Upper lobe of left lung (tissue), 6 donors: ENCODE measurements around the gene ASMTL. TPM values are rescaled to one million over a fixed set of nuclear protein-coding genes. Genes with fewer than 3 reads are reported as not detected.

ENCODE experiments used
- ATAC-seq, 2 donors: fragments of 200-7000 bp; cut with Tn5 transposase; one replicate each; pipeline ENCODE4 v1.9.1; 2022; ENCODE audit warnings: mild to moderate bottlenecking in 2 of 2, moderate library complexity in 2 of 2; ENCODE audit not compliant: low FRiP score in 2 of 2
- DNase-seq, 2 donors: peaks; one replicate each; pipeline ENCODE4 v3.0.0-alpha.2; 2019 to 2020
- H3K27ac ChIP-seq, 4 donors: fragments of 200-600 bp; sonication (generic); one replicate each; pipeline ENCODE4 v1.5.1; 2016 to 2019
- H3K27me3 ChIP-seq, 4 donors: fragments of 200-600 bp; sonication (generic); one replicate each; pipeline ENCODE4 v1.5.1; 2017 to 2019
- H3K36me3 ChIP-seq, 4 donors: fragments of 200-600 bp; sonication (generic); one replicate each; pipeline ENCODE4 v1.5.1; 2016 to 2019
- H3K4me1 ChIP-seq, 4 donors: fragments of 200-600 bp; sonication (generic); one replicate each; pipeline ENCODE4 v1.5.1; 2018 to 2019
- H3K4me3 ChIP-seq, 4 donors: fragments of 200-600 bp; sonication (generic); one replicate each; pipeline ENCODE4 v1.5.1; 2017 to 2019; ENCODE audit warnings: mild to moderate bottlenecking in 2 of 4, moderate library complexity in 1 of 4
- H3K9me3 ChIP-seq, 4 donors: fragments of 200-600 bp; sonication (generic); one replicate each; pipeline ENCODE4 v1.5.1; 2018 to 2019
- CTCF ChIP-seq, 6 experiments: fragments of 450-650 bp in 4 of 6; fragments of 200-600 bp in 2 of 6; sonication (generic) in 2 of 6; IDR thresholded peaks; one replicate each; pipeline ENCODE4 v1.5.1; 2016 to 2019; ENCODE audit warnings: antibody characterized with exemption in 6 of 6
- EP300 ChIP-seq, 4 donors: sonication (generic); formaldehyde crosslinking; IDR thresholded peaks; one replicate each; pipeline ENCODE4 v1.5.1; 2017; ENCODE audit warnings: antibody characterized with exemption in 4 of 4, control low read depth in 2 of 4
- POLR2A ChIP-seq, 4 donors: fragments of 450-650 bp; IDR thresholded peaks; one replicate each; pipeline ENCODE4 v1.5.1; 2016 to 2017; ENCODE audit warnings: antibody characterized with exemption in 4 of 4, mild to moderate bottlenecking in 2 of 4
- POLR2AphosphoS5 ChIP-seq, 2 donors: sonication (generic); formaldehyde crosslinking; IDR thresholded peaks; one replicate each; pipeline ENCODE4 v1.5.1; 2017; ENCODE audit warnings: antibody characterized with exemption in 2 of 2
- WGBS, 2 donors: methylation state at CpG; one replicate each; pipeline ENCODE4 v1.1.5; 2017 to 2018; 5-methylcytosine and 5-hydroxymethylcytosine counted together
- total RNA-seq, 6 donors: library from RNA; depleted of rRNA in 4 of 6; stranded (reverse); fragments of >200 nt in 4 of 6; gene quantifications; one replicate each; pipeline versions ENCODE4 v1.1.0 to v1.2.1, GENCODE V29; 2016 to 2021
- donor health status: DM: no; HTN: no; CAD: no; lungs with moderate emphysema.
- donor health status: DM: no; HTN: yes; CAD: no; lungs with severe emphysema.

ASMTL gene
- total RNA-seq, 6 donors from 2014 or later, result 11.0 to 28.3 (median 23.2) TPM

GRCh38 chrX:1444561-1445500, 7.9 kb downstream of the ASMTL start:
- ATAC-seq (no peak), DNase-seq (peak in 1 of 2 donors; percentile 12)
- no peaks in the 10 kb centered on the region for H3K27me3 ChIP-seq
- no peak for TF ChIP-seq EP300 (IDR thresholded peaks at IDR 0.05)
- no peak for TF ChIP-seq POLR2AphosphoS5 (IDR thresholded peaks at IDR 0.05)
- TF ChIP-seq POLR2A (IDR thresholded peaks at IDR 0.05), result no peak
- TF ChIP-seq CTCF (IDR thresholded peaks at IDR 0.05), result no peak
- H3K4me1 ChIP-seq, result no peaks in the 10 kb centered on the region
- H3K4me3 ChIP-seq, result no peak overlapping the region
- WGBS, 2 donors, result 97 to 98% methylated on average over 19 of the region's 19 CpGs
- H3K36me3 ChIP-seq, result peaks cover 0 to 16% (median 0%) of the 10 kb centered on the region in 4 donors
- no peak overlapping the region for H3K27ac ChIP-seq
- no peaks in the 10 kb centered on the region for H3K9me3 ChIP-seq

- Histone ChIP-seq H3K27ac (no peak overlapping the region), H3K4me1 (no peaks in the 10 kb centered on the region), H3K36me3 (peaks cover 0 to 29% (median 5%) of the 10 kb centered on the region in 4 donors), H3K9me3 (no peaks in the 10 kb centered on the region), H3K4me3 (no peak overlapping the region), H3K27me3 (no peaks in the 10 kb centered on the region)
- no peak for TF ChIP-seq CTCF (IDR thresholded peaks at IDR 0.05)
- no peak for TF ChIP-seq POLR2A (IDR thresholded peaks at IDR 0.05)
- no peak for TF ChIP-seq POLR2AphosphoS5 (IDR thresholded peaks at IDR 0.05)
- no peak for TF ChIP-seq EP300 (IDR thresholded peaks at IDR 0.05)
- 88 to 89% methylated on average over 26 of the region's 26 CpGs for WGBS, 2 donors
- ATAC-seq (no peak), DNase-seq (peak in 1 of 2 donors; percentile 10)
Measured at GRCh38 chrX:1443496-1444075, 9.1 kb downstream of the ASMTL start.

- Histone ChIP-seq H3K9me3 (no peaks in the 10 kb centered on the region), H3K4me1 (no peaks in the 10 kb centered on the region), H3K27me3 (no peaks in the 10 kb centered on the region), H3K36me3 (peaks cover 0 to 36% (median 9%) of the 10 kb centered on the region in 4 donors), H3K4me3 (no peak overlapping the region), H3K27ac (no peak overlapping the region)
- TF ChIP-seq POLR2A (IDR thresholded peaks at IDR 0.05) (no peak), POLR2AphosphoS5 (IDR thresholded peaks at IDR 0.05) (no peak), CTCF (IDR thresholded peaks at IDR 0.05) (no peak)
- 84 to 85% methylated on average over 36 of the region's 38 CpGs for WGBS, 2 donors
- DNase-seq, result peak in 1 of 2 donors; percentile 8
- ATAC-seq, result no peak
Measured at GRCh38 chrX:1442724-1443367, 9.9 kb downstream of the ASMTL start.

- no peaks in the 10 kb centered on the region for H3K27me3 ChIP-seq
- no peak overlapping the region for H3K27ac ChIP-seq
- H3K4me1 ChIP-seq, result no peaks in the 10 kb centered on the region
- DNase-seq (peak in 1 of 2 donors; percentile 4), ATAC-seq (no peak)
- 97 to 99% methylated on average over 15 to 18 of the region's 18 CpGs for WGBS, 2 donors
- peaks cover 0 to 43% (median 10%) of the 10 kb centered on the region in 4 donors for H3K36me3 ChIP-seq
- no peaks in the 10 kb centered on the region for H3K9me3 ChIP-seq
- no peak for TF ChIP-seq EP300 (IDR thresholded peaks at IDR 0.05)
- TF ChIP-seq POLR2A (IDR thresholded peaks at IDR 0.05), result no peak
- no peak for TF ChIP-seq POLR2AphosphoS5 (IDR thresholded peaks at IDR 0.05)
- no peak for TF ChIP-seq CTCF (IDR thresholded peaks at IDR 0.05)
- H3K4me3 ChIP-seq, result no peak overlapping the region
Measured at GRCh38 chrX:1442016-1442665, 10.6 kb downstream of the ASMTL start.
